ENCODE measurements around the gene RNF157.

- TF ChIP-seq SUZ12 (IDR thresholded peaks at IDR 0.05) (no peak), HDGF (IDR thresholded peaks at IDR 0.05; ENCODE audit: borderline replicate concordance) (no peak), FOXM1 (IDR thresholded peaks at IDR 0.05; ENCODE audit: borderline replicate concordance) (no peak), SP1 (IDR thresholded peaks at IDR 0.05) (no peak), ARNT (IDR thresholded peaks at IDR 0.05) (no peak), FOXK2 (IDR thresholded peaks at IDR 0.05) (no peak), BHLHE40 (IDR thresholded peaks at IDR 0.05; ENCODE audit: borderline replicate concordance) (no peak), NFRKB (IDR thresholded peaks at IDR 0.05) (no peak), CTBP1 (IDR thresholded peaks at IDR 0.05; ENCODE audit: borderline replicate concordance) (no peak), FOXA1 (IDR thresholded peaks at IDR 0.05) (no peak), ZNF384 (IDR thresholded peaks at IDR 0.05) (no peak), LEF1 (IDR thresholded peaks at IDR 0.05; ENCODE audit: borderline replicate concordance) (no peak), L3MBTL2 (conservative IDR thresholded peaks at IDR 0.05) (no peak)
These were observed 102.7 kb downstream of the RNF157 start for GRCh38 chr17:76137351-76138233.

Data from HEK293T (cell line).